PC-9 (cell line): Measurements from ENCODE around the gene STIMATE.

Experiments used
- EZH2 ChIP-seq: fragments of 200-600 bp; sonication (generic); IDR thresholded peaks from 2 replicates; pipeline ENCODE4 v1.8.0; 2017; ENCODE audit warnings: antibody characterized with exemption, low read depth
- TF ChIP-seq, protein P1 (sequence below): fragments of 200-600 bp; sonication (generic); conservative IDR thresholded peaks from 2 replicates; pipeline ENCODE4 v1.6.1; 2017; ENCODE audit warnings: mixed run types, antibody characterized with exemption, mild to moderate bottlenecking, moderate library complexity

DNA sequence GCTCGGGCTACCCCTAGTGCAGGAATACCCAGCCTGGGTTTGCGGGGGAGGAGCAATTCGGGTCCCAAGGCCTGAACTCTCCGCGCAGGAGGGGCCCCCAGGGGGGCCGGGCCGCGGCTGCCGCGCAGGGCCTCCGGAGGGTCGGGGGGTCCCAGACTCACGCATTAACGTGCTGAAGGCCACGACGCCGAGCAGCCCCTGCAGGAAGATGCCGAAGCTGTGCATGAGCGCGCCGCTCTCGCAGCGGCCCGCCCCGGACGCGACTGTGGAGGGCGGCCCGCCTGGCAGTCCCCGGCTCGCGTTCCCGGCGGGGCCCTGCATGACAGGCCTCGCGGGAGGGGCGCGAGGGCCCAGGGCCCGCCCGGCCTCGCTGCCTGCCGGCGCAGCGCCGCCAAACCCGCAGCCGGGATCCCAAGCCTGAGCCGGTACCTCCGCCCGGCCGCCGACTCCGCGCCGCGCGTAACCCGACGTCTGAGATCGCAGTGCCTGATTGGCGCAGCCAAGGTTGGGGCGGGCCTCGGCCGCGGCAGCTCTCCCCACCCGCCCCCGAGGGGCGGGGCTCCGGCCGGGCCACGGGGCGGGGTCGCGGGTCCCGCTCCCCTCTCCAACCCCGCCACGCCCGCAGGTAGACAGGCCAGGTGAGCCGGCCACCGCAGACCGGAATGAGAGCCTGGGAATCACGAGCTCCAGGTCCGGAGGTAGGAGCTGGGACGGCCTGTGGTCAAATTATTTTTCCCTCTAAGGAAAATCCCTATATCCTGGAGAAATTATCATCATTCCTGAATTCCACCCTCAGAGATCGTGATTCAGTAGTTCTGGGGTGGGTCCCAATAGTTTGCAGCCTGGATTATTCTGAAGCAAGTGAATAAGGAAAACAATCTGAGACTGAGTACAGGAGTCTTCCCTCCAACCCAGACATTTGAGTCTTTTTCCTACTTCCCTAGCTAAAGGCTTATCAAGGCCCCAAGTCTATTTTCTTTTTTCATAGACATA, at the start of gene STIMATE:
- TF ChIP-seq, protein P1, sequence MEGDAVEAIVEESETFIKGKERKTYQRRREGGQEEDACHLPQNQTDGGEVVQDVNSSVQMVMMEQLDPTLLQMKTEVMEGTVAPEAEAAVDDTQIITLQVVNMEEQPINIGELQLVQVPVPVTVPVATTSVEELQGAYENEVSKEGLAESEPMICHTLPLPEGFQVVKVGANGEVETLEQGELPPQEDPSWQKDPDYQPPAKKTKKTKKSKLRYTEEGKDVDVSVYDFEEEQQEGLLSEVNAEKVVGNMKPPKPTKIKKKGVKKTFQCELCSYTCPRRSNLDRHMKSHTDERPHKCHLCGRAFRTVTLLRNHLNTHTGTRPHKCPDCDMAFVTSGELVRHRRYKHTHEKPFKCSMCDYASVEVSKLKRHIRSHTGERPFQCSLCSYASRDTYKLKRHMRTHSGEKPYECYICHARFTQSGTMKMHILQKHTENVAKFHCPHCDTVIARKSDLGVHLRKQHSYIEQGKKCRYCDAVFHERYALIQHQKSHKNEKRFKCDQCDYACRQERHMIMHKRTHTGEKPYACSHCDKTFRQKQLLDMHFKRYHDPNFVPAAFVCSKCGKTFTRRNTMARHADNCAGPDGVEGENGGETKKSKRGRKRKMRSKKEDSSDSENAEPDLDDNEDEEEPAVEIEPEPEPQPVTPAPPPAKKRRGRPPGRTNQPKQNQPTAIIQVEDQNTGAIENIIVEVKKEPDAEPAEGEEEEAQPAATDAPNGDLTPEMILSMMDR = no peak
- no peak for TF ChIP-seq EZH2
